Ishikawa (cell line): ENCODE results near the gene TMPO.

ENCODE experiments used
- CEBPB ChIP-seq: IDR thresholded peaks from 2 replicates; pipeline ENCODE4 v1.6.1; 2012
- CREB1 ChIP-seq: IDR thresholded peaks from 2 replicates; pipeline ENCODE4 v1.6.1; 2012; ENCODE audit warnings: low read depth
- EP300 ChIP-seq: IDR thresholded peaks from 2 replicates; pipeline ENCODE4 v1.6.1; 2012; ENCODE audit warnings: borderline replicate concordance
- MAX ChIP-seq: IDR thresholded peaks from 2 replicates; pipeline ENCODE4 v1.6.1; 2012
- NFIC ChIP-seq: IDR thresholded peaks from 2 replicates; pipeline ENCODE4 v1.6.1; 2012
- RAD21 ChIP-seq: IDR thresholded peaks from 2 replicates; pipeline ENCODE4 v1.6.1; 2012; ENCODE audit warnings: low read depth
- TAF1 ChIP-seq: IDR thresholded peaks from 2 replicates; pipeline ENCODE4 v1.6.1; 2012; ENCODE audit warnings: low read depth, mild to moderate bottlenecking
- YY1 ChIP-seq: IDR thresholded peaks from 2 replicates; pipeline ENCODE4 v1.6.1; 2012; ENCODE audit warnings: low read depth

DNA sequence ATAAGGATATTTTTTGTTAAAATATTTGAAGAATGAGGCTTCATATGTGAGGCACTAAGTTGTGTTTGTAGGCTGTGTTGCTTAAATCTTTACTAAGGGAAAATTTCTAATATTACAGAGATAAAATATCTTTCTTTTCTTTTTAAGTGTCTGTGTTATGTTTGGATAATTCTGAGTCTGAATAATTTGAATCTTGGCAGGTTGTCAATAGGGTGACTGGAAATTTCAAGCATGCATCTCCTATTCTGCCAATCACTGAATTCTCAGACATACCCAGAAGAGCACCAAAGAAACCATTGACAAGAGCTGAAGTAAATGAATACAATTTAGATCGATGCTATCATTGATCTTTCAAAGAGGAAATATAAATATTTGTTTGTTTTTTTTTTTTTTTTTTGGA is 29.4 kb downstream of the TMPO start:
- TF ChIP-seq RAD21 (no peak), CREB1 (no peak), MAX (no peak), EP300 (no peak), CEBPB (no peak), NFIC (no peak), TAF1 (no peak), YY1 (no peak)
